GDM1 (cell line): ENCODE results near the gene PLXNB2.

Experiments used
- DNase-seq: peaks from one replicate; lab custom pipeline; 2025; lab: John Stamatoyannopoulos, UW

The PLXNB2 gene

DNA sequence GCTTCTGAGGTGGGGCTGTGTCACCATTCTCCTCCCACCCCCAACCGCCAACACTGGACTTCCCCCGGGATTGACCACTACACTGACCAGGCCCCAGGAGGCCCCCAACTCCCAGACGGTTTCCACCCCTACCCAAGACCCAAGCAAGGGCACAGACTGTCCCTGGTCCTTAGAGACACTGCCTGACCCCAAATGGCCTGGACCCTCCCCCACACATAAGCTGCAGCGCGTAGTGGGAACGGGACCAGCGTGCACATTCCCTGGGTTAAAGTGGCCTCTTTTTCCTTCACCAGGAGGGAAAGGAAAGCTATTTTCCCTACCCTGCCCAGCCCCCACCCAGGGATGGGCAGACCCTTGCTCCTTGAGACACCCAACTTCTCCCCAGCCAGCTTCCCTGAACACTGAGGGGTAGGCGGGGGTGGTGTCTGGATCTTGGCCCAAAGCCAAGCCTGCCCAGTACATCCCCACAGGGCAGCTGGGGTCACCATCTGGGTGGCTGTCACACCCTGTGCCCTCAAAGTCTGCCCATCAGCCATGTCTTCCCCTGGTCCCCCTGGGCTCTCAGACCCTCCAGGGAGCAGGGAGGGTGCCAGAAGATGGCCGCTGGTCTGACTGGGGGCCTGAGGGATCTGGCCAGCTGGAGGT is 44.4 kb downstream of the PLXNB2 start:
- no peak for DNase-seq

DNA sequence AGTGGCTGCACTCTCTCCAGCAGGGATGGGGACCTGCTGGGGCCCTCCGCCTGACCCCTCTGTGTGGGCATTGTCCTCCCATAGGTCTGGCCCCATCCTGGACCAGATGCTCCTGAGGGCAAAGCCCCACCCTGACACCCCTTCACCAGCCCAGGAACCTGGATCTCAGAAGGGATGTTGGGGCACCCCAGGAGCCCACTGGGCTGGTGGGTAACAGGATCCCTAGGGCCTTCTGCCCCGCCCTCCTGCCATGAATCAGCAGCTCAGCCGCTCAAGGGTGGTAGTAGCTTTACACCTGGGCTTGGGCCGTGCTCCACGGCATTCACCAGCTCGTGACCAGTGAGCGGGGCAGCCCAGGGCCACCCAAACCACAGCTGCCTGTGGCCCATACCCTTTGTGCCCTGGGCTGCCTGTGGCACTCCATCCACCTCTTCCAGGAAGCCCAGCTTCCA is 45.0 kb downstream of the PLXNB2 start:
- DNase-seq = no peak

DNA sequence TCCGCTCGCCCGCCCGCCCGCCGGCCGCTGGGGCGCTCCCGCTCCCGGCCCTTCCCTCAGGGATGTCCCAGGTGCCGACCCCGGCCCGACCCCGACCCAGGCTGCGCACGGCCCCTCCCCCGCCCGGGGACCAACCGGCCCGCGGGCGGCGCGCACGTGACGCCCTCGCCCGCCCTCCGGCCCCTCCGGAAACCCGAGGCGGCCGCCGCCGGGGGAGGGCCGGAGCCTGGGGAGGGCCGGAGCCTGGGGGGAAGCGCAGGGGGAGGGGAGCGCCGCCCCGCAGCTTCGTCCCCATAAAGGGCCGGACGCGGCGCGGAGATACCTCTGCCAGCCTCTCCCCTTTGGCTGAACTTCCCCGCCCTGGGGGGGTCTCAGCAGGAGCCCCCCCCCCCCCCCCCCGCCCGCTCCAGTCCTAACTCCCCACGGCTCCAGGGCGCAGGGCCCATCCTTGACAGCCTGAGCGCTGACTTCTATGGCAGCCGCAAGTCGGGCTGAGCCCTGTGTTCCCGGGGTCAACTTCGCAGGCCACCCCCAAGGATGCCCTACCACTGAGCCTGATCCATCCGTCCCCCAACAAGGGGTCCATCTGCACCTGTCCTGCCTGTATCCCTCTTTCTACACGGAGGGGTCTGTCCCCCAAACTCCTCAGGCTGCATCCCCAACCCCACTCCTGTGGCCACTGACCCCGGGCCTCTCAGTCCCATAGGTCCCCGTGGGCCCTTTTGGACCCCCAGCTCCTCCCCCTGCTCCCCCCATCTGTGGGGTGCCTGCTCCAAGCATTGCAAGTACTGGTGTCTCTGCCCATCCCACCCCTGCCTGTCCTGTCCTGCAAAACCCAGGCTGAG is 45.6 kb downstream of the PLXNB2 start, which contains the start of gene MAPK12:
Gene MAPK12, minus strand, starts transcription at position 69 of the 845 bp plus-strand sequence. CDS start 174 bp downstream, outside the sequence.
- peak; percentile 21 for DNase-seq

GRCh38 chr22:50260801-50261614 is 46.4 kb downstream of the PLXNB2 start:
- peak; percentile 21 for DNase-seq

GRCh38 chr22:50260434-50260800 is 47.0 kb downstream of the PLXNB2 start:
- no peak for DNase-seq

DNA sequence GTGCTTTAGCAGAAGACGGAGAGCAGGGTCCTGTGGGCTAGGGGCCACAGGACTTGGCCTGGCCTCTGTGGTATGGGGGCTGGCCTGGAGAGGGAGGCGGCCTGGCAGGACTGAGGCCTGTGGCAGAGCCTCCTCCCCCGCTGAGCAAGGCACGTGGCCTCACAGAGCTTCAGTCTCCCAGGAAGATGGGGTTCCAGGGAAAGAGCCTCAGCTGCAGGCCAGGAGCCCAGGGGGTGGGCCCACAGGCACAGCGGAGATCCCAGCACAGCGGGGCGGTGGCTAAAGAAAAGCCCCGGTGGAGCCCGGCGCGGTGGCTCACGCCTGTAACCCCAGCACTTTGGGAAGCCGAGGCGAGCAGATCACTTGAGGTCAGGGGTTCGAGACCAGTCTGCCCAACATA is 48.1 kb downstream of the PLXNB2 start:
- no peak for DNase-seq

- no peak for DNase-seq
These were observed 48.8 kb downstream of the PLXNB2 start for GRCh38 chr22:50258361-50259292.

DNA sequence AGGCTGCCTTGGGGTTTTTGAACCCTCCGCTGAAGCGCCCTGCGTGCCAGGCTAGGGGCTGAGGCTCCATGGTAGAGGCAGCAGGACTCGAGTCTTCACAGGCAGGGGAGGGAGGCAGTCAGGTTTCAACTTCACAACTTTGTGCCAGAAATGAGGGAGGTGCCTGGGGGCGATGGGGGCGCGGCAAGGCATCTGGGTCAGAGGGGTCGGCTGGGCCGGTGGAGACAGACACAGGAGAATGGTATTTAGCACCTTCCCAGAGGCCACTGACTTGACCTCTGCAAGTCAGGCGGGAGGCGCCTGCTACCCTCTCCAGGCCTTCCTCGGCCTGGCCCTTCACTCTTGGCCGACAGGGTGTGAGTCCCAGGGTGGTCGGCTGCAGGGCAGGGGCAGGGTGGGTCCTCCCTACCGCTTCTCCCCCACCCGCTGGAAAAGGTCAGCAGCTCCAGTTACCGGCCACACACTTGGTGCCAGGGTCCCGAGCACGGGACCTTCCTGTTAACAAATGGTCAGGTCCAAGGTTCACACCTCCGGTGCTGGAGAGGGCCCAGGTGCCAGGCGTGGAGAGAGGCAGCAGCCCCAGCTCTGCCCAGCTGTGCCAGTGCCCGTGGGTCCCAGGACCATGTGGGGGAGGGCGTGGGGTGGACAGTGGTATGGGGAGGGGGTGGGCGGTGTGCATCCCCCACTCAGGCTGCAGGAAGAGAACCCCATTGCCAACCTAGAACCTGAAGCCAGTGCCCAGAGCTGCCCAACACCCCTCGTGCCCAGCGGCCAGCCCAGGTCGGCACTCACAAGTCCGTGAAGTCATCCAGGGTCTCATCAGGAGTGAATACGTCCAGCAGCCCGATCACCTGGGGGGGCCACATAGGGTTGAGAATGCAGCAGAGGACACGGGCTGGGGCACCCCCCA is 49.7 kb downstream of the PLXNB2 start:
- DNase-seq = no peak

GRCh38 chr22:50257041-50257440 is 50.4 kb downstream of the PLXNB2 start:
- DNase-seq = no peak

- DNase-seq = no peak
These were observed 51.1 kb downstream of the PLXNB2 start for GRCh38 chr22:50256258-50256862.

DNA sequence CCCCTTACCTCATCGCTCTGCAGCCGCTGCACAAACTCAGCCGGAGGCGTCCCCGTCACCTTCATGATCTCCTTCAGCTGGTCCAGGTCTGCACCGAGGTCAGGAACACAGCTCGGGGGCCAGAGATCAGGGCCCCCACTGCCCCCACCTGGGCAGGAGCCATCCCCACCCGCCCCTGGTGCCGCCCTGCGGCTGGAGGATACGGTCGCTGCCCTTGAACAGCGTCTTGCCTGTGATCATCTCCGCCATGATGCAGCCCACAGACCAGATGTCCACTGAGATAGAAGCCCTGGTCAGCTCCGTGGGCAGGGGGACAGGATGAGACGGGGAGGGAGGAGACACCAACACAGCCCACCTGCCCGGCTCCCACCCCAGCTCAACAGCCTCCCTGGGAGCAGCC is 51.8 kb downstream of the PLXNB2 start:
- no peak for DNase-seq

DNA sequence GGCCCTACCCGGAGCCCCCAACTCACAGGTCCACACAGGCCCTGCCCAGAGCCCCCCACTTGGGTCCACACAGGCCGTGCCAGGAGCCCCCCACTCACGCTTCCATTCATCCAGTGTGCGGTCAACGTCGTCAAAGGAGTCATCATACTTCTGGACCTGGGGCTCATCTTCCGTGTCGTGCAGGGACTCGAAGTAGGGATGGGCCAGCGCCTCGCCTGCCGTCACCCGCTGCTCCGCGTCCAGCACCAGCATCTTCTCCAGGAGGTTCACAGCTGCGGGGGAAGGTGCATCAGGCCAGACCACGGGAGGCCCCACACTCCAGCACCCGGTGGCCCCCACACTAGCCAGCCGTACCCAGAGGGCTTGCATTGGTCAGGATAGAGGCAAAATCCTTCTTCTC is 52.3 kb downstream of the PLXNB2 start:
- DNase-seq = no peak

GRCh38 chr22:50253941-50254340 is 53.5 kb downstream of the PLXNB2 start:
- no peak for DNase-seq

- DNase-seq = no peak
These were observed 54.2 kb downstream of the PLXNB2 start for GRCh38 chr22:50253046-50253915.

GRCh38 chr22:50252082-50253045 is 55.1 kb downstream of the PLXNB2 start:
- DNase-seq = peak; percentile 59

GRCh38 chr22:50251477-50252081 is 55.9 kb downstream of the PLXNB2 start:
- DNase-seq = no peak
